GM12878 (cell line): ENCODE data around the gene SUFU.

ENCODE experiments used
- ATF7 ChIP-seq: fragments of 450-650 bp; IDR thresholded peaks from 2 replicates; pipeline ENCODE4 v1.6.1; 2016; ENCODE audit warnings: low read depth, mild to moderate bottlenecking
- CREB1 ChIP-seq: IDR thresholded peaks from 2 replicates; pipeline ENCODE4 v1.6.1; 2012; ENCODE audit warnings: low read depth, mild to moderate bottlenecking, inconsistent platforms
- NKRF ChIP-seq: fragments of 450-650 bp; conservative IDR thresholded peaks from 2 replicates; pipeline ENCODE4 v1.6.1; 2017; ENCODE audit warnings: mild to moderate bottlenecking, moderate library complexity
- POLR2A ChIP-seq: IDR thresholded peaks from 2 replicates; pipeline ENCODE4 v1.6.1; 2011; ENCODE audit warnings: low read depth, mild to moderate bottlenecking, low read length
- POLR2AphosphoS5 ChIP-seq: IDR thresholded peaks from 2 replicates; pipeline ENCODE4 v1.6.1; 2011; ENCODE audit warnings: mild to moderate bottlenecking, low read length, inconsistent platforms
- TAF1 ChIP-seq: IDR thresholded peaks from 2 replicates; pipeline ENCODE4 v1.6.1; 2011; ENCODE audit warnings: mild to moderate bottlenecking, low read depth, low read length, borderline replicate concordance
- USF1 ChIP-seq: IDR thresholded peaks from 2 replicates; pipeline ENCODE4 v1.6.1; 2011; ENCODE audit warnings: borderline replicate concordance, low read depth, mild to moderate bottlenecking, moderate library complexity, mixed read lengths, low read length; ENCODE audit not compliant: insufficient read depth; ENCODE audit errors: extremely low read length
- TF ChIP-seq, protein P1 (sequence below), 3 experiments: IDR thresholded peaks in 2 of 3; conservative IDR thresholded peaks in 1 of 3; 2 replicates each; pipeline ENCODE4 v1.5.1; 2011; ENCODE audit warnings: low read depth in 3 of 3, low read length in 3 of 3, mild to moderate bottlenecking in 3 of 3, control low read depth in 2 of 3, moderate library complexity in 2 of 3, inconsistent platforms in 1 of 3, mixed read lengths in 1 of 3; ENCODE audit not compliant: control insufficient read depth in 2 of 3, insufficient read depth in 1 of 3; ENCODE audit errors: extremely low read depth in 1 of 3
- TF ChIP-seq, protein P2 (sequence below): IDR thresholded peaks from 2 replicates; pipeline ENCODE4 v1.6.1; 2012; ENCODE audit warnings: low read length, inconsistent platforms

DNA sequence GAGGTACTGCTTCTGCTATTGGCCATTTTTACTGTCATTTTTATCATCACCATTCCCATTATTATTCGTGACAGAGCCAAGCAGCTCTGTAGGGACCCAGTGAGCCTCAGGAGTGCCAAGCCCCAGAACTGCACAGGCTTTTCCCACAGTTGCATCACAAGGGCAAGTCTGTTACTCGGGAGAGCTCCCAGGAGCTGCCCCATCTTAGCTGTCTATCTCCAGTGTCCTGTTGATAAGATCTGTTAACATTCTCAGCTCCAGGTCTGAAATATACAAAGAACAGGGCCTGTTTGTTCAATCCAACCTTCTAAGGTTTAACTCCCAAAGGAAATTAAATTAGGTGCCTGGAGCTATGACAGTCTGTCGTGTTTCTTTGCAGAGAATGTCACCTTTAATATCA lies 120.3 kb downstream of the SUFU start:
- TF ChIP-seq, protein P1, sequence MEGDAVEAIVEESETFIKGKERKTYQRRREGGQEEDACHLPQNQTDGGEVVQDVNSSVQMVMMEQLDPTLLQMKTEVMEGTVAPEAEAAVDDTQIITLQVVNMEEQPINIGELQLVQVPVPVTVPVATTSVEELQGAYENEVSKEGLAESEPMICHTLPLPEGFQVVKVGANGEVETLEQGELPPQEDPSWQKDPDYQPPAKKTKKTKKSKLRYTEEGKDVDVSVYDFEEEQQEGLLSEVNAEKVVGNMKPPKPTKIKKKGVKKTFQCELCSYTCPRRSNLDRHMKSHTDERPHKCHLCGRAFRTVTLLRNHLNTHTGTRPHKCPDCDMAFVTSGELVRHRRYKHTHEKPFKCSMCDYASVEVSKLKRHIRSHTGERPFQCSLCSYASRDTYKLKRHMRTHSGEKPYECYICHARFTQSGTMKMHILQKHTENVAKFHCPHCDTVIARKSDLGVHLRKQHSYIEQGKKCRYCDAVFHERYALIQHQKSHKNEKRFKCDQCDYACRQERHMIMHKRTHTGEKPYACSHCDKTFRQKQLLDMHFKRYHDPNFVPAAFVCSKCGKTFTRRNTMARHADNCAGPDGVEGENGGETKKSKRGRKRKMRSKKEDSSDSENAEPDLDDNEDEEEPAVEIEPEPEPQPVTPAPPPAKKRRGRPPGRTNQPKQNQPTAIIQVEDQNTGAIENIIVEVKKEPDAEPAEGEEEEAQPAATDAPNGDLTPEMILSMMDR (IDR thresholded peaks at IDR 0.05 in 2 of 3, conservative IDR thresholded peaks at IDR 0.05 in 1 of 3; ENCODE audit: control insufficient read depth in 2 of 3, extremely low read depth in 1 of 3, insufficient read depth in 1 of 3, low read depth in 3 of 3, low read length in 3 of 3), result no peak
- TF ChIP-seq NKRF (no peak), CREB1 (no peak), POLR2A (no peak), USF1 (no peak), ATF7 (no peak), POLR2AphosphoS5 (no peak), TAF1 (no peak)
- TF ChIP-seq, protein P2, sequence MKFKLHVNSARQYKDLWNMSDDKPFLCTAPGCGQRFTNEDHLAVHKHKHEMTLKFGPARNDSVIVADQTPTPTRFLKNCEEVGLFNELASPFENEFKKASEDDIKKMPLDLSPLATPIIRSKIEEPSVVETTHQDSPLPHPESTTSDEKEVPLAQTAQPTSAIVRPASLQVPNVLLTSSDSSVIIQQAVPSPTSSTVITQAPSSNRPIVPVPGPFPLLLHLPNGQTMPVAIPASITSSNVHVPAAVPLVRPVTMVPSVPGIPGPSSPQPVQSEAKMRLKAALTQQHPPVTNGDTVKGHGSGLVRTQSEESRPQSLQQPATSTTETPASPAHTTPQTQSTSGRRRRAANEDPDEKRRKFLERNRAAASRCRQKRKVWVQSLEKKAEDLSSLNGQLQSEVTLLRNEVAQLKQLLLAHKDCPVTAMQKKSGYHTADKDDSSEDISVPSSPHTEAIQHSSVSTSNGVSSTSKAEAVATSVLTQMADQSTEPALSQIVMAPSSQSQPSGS, result no peak
